ENCODE data around the gene SHB. TPM values are rescaled to one million over a fixed set of nuclear protein-coding genes. Genes with fewer than 3 reads are reported as not detected.

Gene SHB
- total RNA-seq, 6 experiments from 2014 or later = 12.0 to 43.1 (median 21.9) TPM

DNA sequence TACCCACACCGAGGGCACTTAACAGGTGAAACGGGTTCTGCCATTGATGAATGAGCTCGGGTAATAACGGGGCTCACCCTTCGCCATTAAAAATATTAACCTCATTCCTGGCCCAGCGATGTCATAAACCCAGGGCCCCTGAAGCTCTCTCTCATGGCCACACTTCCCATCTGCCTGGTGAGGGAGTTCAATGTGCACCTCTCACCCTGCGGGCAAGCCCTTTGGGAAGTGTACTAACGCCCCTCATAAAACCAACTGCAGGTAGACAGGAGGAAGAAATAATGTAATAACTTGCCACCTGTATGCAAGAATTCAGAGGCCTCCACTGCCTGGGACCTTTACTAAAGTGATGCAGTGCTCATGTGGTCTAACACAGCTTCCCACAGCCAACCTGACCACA, 35.1 kb downstream of the SHB start:
- no peak for ATAC-seq
- intact Hi-C loops (cut with DNase I) = no loop called here
- DNase-seq = no peak
- Histone ChIP-seq H3K27ac (no peak overlapping the region), H3K4me3 (no peak overlapping the region), H3K9me3 (no peaks in the 10 kb centered on the region), H3K4me1 (peaks cover 0 to 70% (median 25%) of the 10 kb centered on the region in 4 donors), H3K36me3 (no peaks in the 10 kb centered on the region), H3K27me3 (no peaks in the 10 kb centered on the region)
- no peak for TF ChIP-seq POLR2A (IDR thresholded peaks at IDR 0.05)
- TF ChIP-seq CTCF (IDR thresholded peaks at IDR 0.05) = no peak
- 72% methylated on average over 6 of the region's 8 CpGs for WGBS (ENCODE audit: insufficient coverage, low coverage, low lambda C conversion rate, missing lambda C conversion rate)

- Histone ChIP-seq H3K9me3 (no peaks in the 10 kb centered on the region), H3K4me1 (peaks cover 0 to 70% (median 22%) of the 10 kb centered on the region in 4 donors), H3K4me3 (no peak overlapping the region), H3K27ac (peak overlapping the region; percentile 30 to 89 (median 53)), H3K27me3 (no peaks in the 10 kb centered on the region), H3K36me3 (no peaks in the 10 kb centered on the region)
- peak in 2 of 3 donors; percentile 46 to 76 for DNase-seq
- intact Hi-C loops (cut with DNase I) = no loop called here
- no peak for TF ChIP-seq POLR2A (IDR thresholded peaks at IDR 0.05)
- TF ChIP-seq CTCF (IDR thresholded peaks at IDR 0.05) = no peak
- ATAC-seq = peak; percentile 40 to 56 (median 50)
- 48% methylated on average over 11 of the region's 13 CpGs for WGBS (ENCODE audit: insufficient coverage, low coverage, low lambda C conversion rate, missing lambda C conversion rate)
Measured at GRCh38 chr9:38032266-38033110, 36.5 kb downstream of the SHB start.

GRCh38 chr9:38031594-38031993, 37.4 kb downstream of the SHB start:
- ATAC-seq = peak; percentile 44 to 73 (median 54)
- Histone ChIP-seq H3K27ac (peak overlapping the region; percentile 32 to 89 (median 53)), H3K27me3 (no peaks in the 10 kb centered on the region), H3K4me3 (no peak overlapping the region), H3K36me3 (no peaks in the 10 kb centered on the region), H3K9me3 (no peaks in the 10 kb centered on the region), H3K4me1 (peaks cover 0 to 70% (median 26%) of the 10 kb centered on the region in 4 donors)
- WGBS (ENCODE audit: insufficient coverage, low coverage, low lambda C conversion rate, missing lambda C conversion rate) = 30% methylated on average over 4 of the region's 4 CpGs
- intact Hi-C loops (cut with DNase I) = no loop called here
- TF ChIP-seq POLR2A (IDR thresholded peaks at IDR 0.05) = no peak
- no peak for TF ChIP-seq CTCF (IDR thresholded peaks at IDR 0.05)
- no peak for DNase-seq

- TF ChIP-seq CTCF (IDR thresholded peaks at IDR 0.05) (no peak), POLR2A (IDR thresholded peaks at IDR 0.05) (no peak)
- intact Hi-C loops (cut with DNase I) = no loop called here
- Histone ChIP-seq H3K36me3 (no peaks in the 10 kb centered on the region), H3K4me1 (peaks cover 0 to 71% (median 30%) of the 10 kb centered on the region in 4 donors), H3K27me3 (no peaks in the 10 kb centered on the region), H3K4me3 (no peak overlapping the region), H3K27ac (peak overlapping the region in 1 of 3 donors; percentile 89), H3K9me3 (no peaks in the 10 kb centered on the region)
- ATAC-seq (no peak), DNase-seq (no peak)
- WGBS (ENCODE audit: insufficient coverage, low coverage, low lambda C conversion rate, missing lambda C conversion rate) = 92% methylated on average over 3 of the region's 3 CpGs
Measured at GRCh38 chr9:38030658-38031057, 38.4 kb downstream of the SHB start.
